Measurements from ENCODE around the gene TTC9B.

Gene TTC9B

GRCh38 chr19:40247735-40248262 lies 29.6 kb upstream of the TTC9B start:
- no peak for DNase-seq (ENCODE audit: low read depth)

GRCh38 chr19:40247178-40247577 lies 29.0 kb upstream of the TTC9B start:
- no peak for DNase-seq (ENCODE audit: low read depth)

- no peak for DNase-seq (ENCODE audit: low read depth)
These were observed 28.3 kb upstream of the TTC9B start for GRCh38 chr19:40246292-40247073.

GRCh38 chr19:40245506-40246128 lies 27.4 kb upstream of the TTC9B start:
- DNase-seq (ENCODE audit: low read depth): no peak

GRCh38 chr19:40244579-40245317 lies 26.6 kb upstream of the TTC9B start:
- no peak for DNase-seq (ENCODE audit: low read depth)

GRCh38 chr19:40243181-40243580 lies 25.0 kb upstream of the TTC9B start:
- no peak for DNase-seq (ENCODE audit: low read depth)

GRCh38 chr19:40242480-40242879 lies 24.3 kb upstream of the TTC9B start:
- DNase-seq (ENCODE audit: low read depth): no peak

- DNase-seq (ENCODE audit: low read depth): no peak
These were observed 23.7 kb upstream of the TTC9B start for GRCh38 chr19:40241809-40242384.

GRCh38 chr19:40241125-40241808 lies 23.1 kb upstream of the TTC9B start:
- DNase-seq (ENCODE audit: low read depth): no peak

- no peak for DNase-seq (ENCODE audit: low read depth)
These were observed 22.1 kb upstream of the TTC9B start for GRCh38 chr19:40240332-40240731.

- no peak for DNase-seq (ENCODE audit: low read depth)
These were observed 21.4 kb upstream of the TTC9B start for GRCh38 chr19:40239415-40240226.

GRCh38 chr19:40238775-40239174 lies 20.6 kb upstream of the TTC9B start:
- no peak for DNase-seq (ENCODE audit: low read depth)

GRCh38 chr19:40237791-40238190 lies 19.6 kb upstream of the TTC9B start:
- no peak for DNase-seq (ENCODE audit: low read depth)

- DNase-seq (ENCODE audit: low read depth): no peak
These were observed 18.2 kb upstream of the TTC9B start for GRCh38 chr19:40236366-40236765.

GRCh38 chr19:40236026-40236355 lies 17.8 kb upstream of the TTC9B start:
- no peak for DNase-seq (ENCODE audit: low read depth)

- no peak for DNase-seq (ENCODE audit: low read depth)
These were observed 17.2 kb upstream of the TTC9B start for GRCh38 chr19:40235238-40236025.

- no peak for DNase-seq (ENCODE audit: low read depth)
These were observed 16.4 kb upstream of the TTC9B start for GRCh38 chr19:40234429-40235237.

- no peak for DNase-seq (ENCODE audit: low read depth)
These were observed 15.7 kb upstream of the TTC9B start for GRCh38 chr19:40233811-40234389.

Measured in fibroblast of the conjunctiva (primary cell).